Parathyroid adenoma (tissue), 2 donors: ENCODE measurements around the gene MTX1.

Experiments used
- H2AFZ ChIP-seq: fragments of 300-600 bp; sonication (generic); one replicate; pipeline ENCODE4 v1.7.0; 2017; ENCODE audit warnings: antibody characterized with exemption, mild to moderate bottlenecking
- H3K27ac ChIP-seq: fragments of 300-600 bp; sonication (generic); one replicate; pipeline ENCODE4 v1.7.0; 2017
- H3K27me3 ChIP-seq: fragments of 300-600 bp; sonication (generic); one replicate; pipeline ENCODE4 v1.7.0; 2017; ENCODE audit warnings: low read length; ENCODE audit not compliant: control insufficient read depth, insufficient read depth
- H3K36me3 ChIP-seq: fragments of 300-600 bp; sonication (generic); one replicate; pipeline ENCODE4 v1.7.0; 2017; ENCODE audit warnings: low read length; ENCODE audit not compliant: control insufficient read depth, insufficient read depth
- H3K4me1 ChIP-seq: fragments of 300-600 bp; sonication (generic); one replicate; pipeline ENCODE4 v1.7.0; 2017; ENCODE audit warnings: control low read depth
- H3K4me2 ChIP-seq: fragments of 300-600 bp; sonication (generic); one replicate; pipeline ENCODE4 v1.7.0; 2017; ENCODE audit warnings: low read length
- H3K4me3 ChIP-seq: fragments of 300-600 bp; sonication (generic); one replicate; pipeline ENCODE4 v1.7.0; 2017; ENCODE audit warnings: low read depth, low read length
- H3K79me2 ChIP-seq: fragments of 300-600 bp; sonication (generic); one replicate; pipeline ENCODE4 v1.7.0; 2017; ENCODE audit warnings: control low read depth
- H3K9ac ChIP-seq: fragments of 300-600 bp; sonication (generic); one replicate; pipeline ENCODE4 v1.7.0; 2017; ENCODE audit warnings: mild to moderate bottlenecking
- H3K9me3 ChIP-seq: fragments of 300-600 bp; sonication (generic); one replicate; pipeline ENCODE4 v1.7.0; 2017; ENCODE audit warnings: low read length; ENCODE audit not compliant: control insufficient read depth
- CTCF ChIP-seq: fragments of 300-600 bp; sonication (generic); IDR thresholded peaks from one replicate; pipeline ENCODE4 v1.7.0; 2017; ENCODE audit warnings: antibody characterized with exemption, mild to moderate bottlenecking
- donor health status: primary hyperparathyroidism.

The MTX1 gene

GRCh38 chr1:155205969-155206593, 2.4 kb upstream of the MTX1 start:
- Histone ChIP-seq H3K4me3 (no peak overlapping the region), H3K4me1 (peaks cover 4% of the 10 kb centered on the region), H3K27me3 (no peaks in the 10 kb centered on the region), H2AFZ (no peak overlapping the region), H3K27ac (no peak overlapping the region), H3K9me3 (no peaks in the 10 kb centered on the region), H3K79me2 (no peaks in the 10 kb centered on the region), H3K36me3 (no peaks in the 10 kb centered on the region), H3K4me2 (no peak overlapping the region), H3K9ac (no peak overlapping the region)
- TF ChIP-seq CTCF: no peak

GRCh38 chr1:155206891-155207805, 1.3 kb upstream of the MTX1 start:
- Histone ChIP-seq H3K36me3 (no peaks in the 10 kb centered on the region), H3K27me3 (no peaks in the 10 kb centered on the region), H2AFZ (peak overlapping the region; percentile 62), H3K4me1 (peaks cover 4% of the 10 kb centered on the region), H3K4me3 (peak overlapping the region; percentile 29), H3K9me3 (no peaks in the 10 kb centered on the region), H3K27ac (peak overlapping the region; percentile 99), H3K4me2 (peak overlapping the region; percentile 39), H3K79me2 (no peaks in the 10 kb centered on the region), H3K9ac (no peak overlapping the region)
- TF ChIP-seq CTCF: peak; percentile 75

- peak within 1 kb of the TSS; percentile 94 for H3K9ac ChIP-seq
- H2AFZ ChIP-seq: peak within 1 kb of the TSS; percentile 81
- no peaks in the 10 kb centered on the region for H3K36me3 ChIP-seq
- no peaks in the 10 kb centered on the region for H3K27me3 ChIP-seq
- H3K4me1 ChIP-seq: peaks cover 4% of the 10 kb centered on the region
- H3K79me2 ChIP-seq: no peaks in the 10 kb centered on the region
- peak within 1 kb of the TSS; percentile 69 for H3K4me2 ChIP-seq
- no peaks in the 10 kb centered on the region for H3K9me3 ChIP-seq
- H3K27ac ChIP-seq: peak within 1 kb of the TSS; percentile 99
- peak within 1 kb of the TSS; percentile 77 for H3K4me3 ChIP-seq
- no peak for TF ChIP-seq CTCF
Measured at GRCh38 chr1:155207806-155208540, 522 bp upstream of the MTX1 start, which contains the start of gene THBS3. Gene THBS3, minus strand, starts transcription at chr1:155207897. Its CDS starts 21 bp downstream, at chr1:155207876.

GRCh38 chr1:155209312-155209721, 822 bp downstream of the MTX1 start:
- Histone ChIP-seq H3K27ac (peak overlapping the region; percentile 99), H3K4me2 (peak overlapping the region; percentile 69)
- TF ChIP-seq CTCF: no peak

More at GRCh38 chr1:155209312-155209721, 822 bp downstream of the MTX1 start:
- Histone ChIP-seq H3K9me3 (no peaks in the 10 kb centered on the region), H2AFZ (peak overlapping the region; percentile 81), H3K79me2 (no peaks in the 10 kb centered on the region), H3K27me3 (no peaks in the 10 kb centered on the region), H3K9ac (peak overlapping the region; percentile 94), H3K4me1 (peaks cover 4% of the 10 kb centered on the region), H3K36me3 (no peaks in the 10 kb centered on the region), H3K4me3 (peak overlapping the region; percentile 77)
